WTC11 (cell line): ENCODE results near the gene TSPAN32. TPM values are rescaled to one million over a fixed set of nuclear protein-coding genes. Genes with fewer than 3 reads are reported as not detected.

ENCODE experiments used
- ATAC-seq: fragments of 200-7000 bp; cut with Tn5 transposase; 2 replicates; pipeline ENCODE4 v1.10.0; 2021; ENCODE audit warnings: mild to moderate bottlenecking, moderate library complexity
- CTCF ChIA-PET: fragments of 300-600 bp; sonication (Branson Sonifier 250); formaldehyde crosslinking; loops from one replicate; lab custom pipeline; 2021; ENCODE audit warnings: antibody characterized with exemption; lab: Charles Lee
- POLR2A ChIA-PET: fragments of 350-600 bp; sonication (Branson Sonifier 250); formaldehyde crosslinking; loops from one replicate; lab custom pipeline; 2021; ENCODE audit warnings: antibody characterized with exemption; lab: Charles Lee
- DNase-seq: peaks from one replicate; pipeline ENCODE4 v3.0.0; 2021; ENCODE audit warnings: low spot score
- H3K27ac Mint-ChIP-seq: 2 replicates; pipeline ENCODE4 v1.8.0; 2021; ENCODE audit warnings: mixed read lengths
- H3K27me3 Mint-ChIP-seq: 2 replicates; pipeline ENCODE4 v1.8.0; 2021; ENCODE audit warnings: low read depth, mild to moderate bottlenecking, moderate library complexity, mixed read lengths
- H3K36me3 Mint-ChIP-seq: 2 replicates; pipeline ENCODE4 v1.8.0; 2021; ENCODE audit warnings: mixed read lengths
- H3K4me1 Mint-ChIP-seq: 2 replicates; pipeline ENCODE4 v1.8.0; 2022; ENCODE audit warnings: mixed read lengths
- H3K4me3 Mint-ChIP-seq: 2 replicates; pipeline ENCODE4 v1.8.0; 2021; ENCODE audit warnings: mild to moderate bottlenecking, moderate library complexity, mixed read lengths
- H3K9me3 Mint-ChIP-seq: 2 replicates; pipeline ENCODE4 v1.8.0; 2021; ENCODE audit warnings: mixed read lengths
- CBFB ChIP-seq: sonication (generic); formaldehyde crosslinking; IDR thresholded peaks from 2 replicates; pipeline ENCODE4 v1.8.1; 2022; ENCODE audit warnings: mild to moderate bottlenecking, low read depth, missing genetic modification reagents
- CREB1 ChIP-seq: sonication (generic); formaldehyde crosslinking; IDR thresholded peaks from 2 replicates; pipeline ENCODE4 v1.8.0; 2023; ENCODE audit warnings: mild to moderate bottlenecking, missing genetic modification reagents
- FOXJ3 ChIP-seq: sonication (generic); formaldehyde crosslinking; IDR thresholded peaks from 2 replicates; pipeline ENCODE4 v1.9.0; 2021; ENCODE audit warnings: missing genetic modification reagents, mild to moderate bottlenecking, borderline replicate concordance
- FOXP1 ChIP-seq: sonication (generic); formaldehyde crosslinking; IDR thresholded peaks from 2 replicates; pipeline ENCODE4 v1.8.0; 2022; ENCODE audit warnings: missing genetic modification reagents, mild to moderate bottlenecking, moderate library complexity, borderline replicate concordance
- GABPB1 ChIP-seq: sonication (generic); formaldehyde crosslinking; IDR thresholded peaks from 2 replicates; pipeline ENCODE4 v1.8.1; 2023; ENCODE audit warnings: mild to moderate bottlenecking, missing genetic modification reagents
- GRHL2 ChIP-seq: fragments of 250-450 bp; sonication (Bioruptor Pico); IDR thresholded peaks from 2 replicates; pipeline ENCODE4 v1.8.0; 2022; ENCODE audit warnings: mild to moderate bottlenecking, moderate library complexity; ENCODE audit not compliant: insufficient replicate concordance, severe bottlenecking
- HMGA2 ChIP-seq: fragments of 250-450 bp; sonication (Bioruptor Pico); IDR thresholded peaks from 2 replicates; pipeline ENCODE4 v1.4.0; 2021; ENCODE audit warnings: mild to moderate bottlenecking, moderate library complexity
- IRF2 ChIP-seq: sonication (generic); formaldehyde crosslinking; IDR thresholded peaks from 2 replicates; pipeline ENCODE4 v1.8.0; 2022; ENCODE audit warnings: low read depth, missing genetic modification reagents, borderline replicate concordance
- NR2C2 ChIP-seq: sonication (generic); formaldehyde crosslinking; IDR thresholded peaks from 2 replicates; pipeline ENCODE4 v1.8.0; 2022; ENCODE audit warnings: mild to moderate bottlenecking, missing genetic modification reagents
- PRRX2 ChIP-seq: fragments of 250-450 bp; sonication (Bioruptor Pico); IDR thresholded peaks from 2 replicates; pipeline ENCODE4 v1.8.0; 2021; ENCODE audit warnings: mild to moderate bottlenecking
- SMAD3 ChIP-seq: sonication (generic); formaldehyde crosslinking; IDR thresholded peaks from 2 replicates; pipeline ENCODE4 v1.8.0; 2022; ENCODE audit warnings: missing genetic modification reagents, mild to moderate bottlenecking, borderline replicate concordance
- TEAD1 ChIP-seq: sonication (generic); formaldehyde crosslinking; IDR thresholded peaks from 2 replicates; pipeline ENCODE4 v1.8.0; 2022; ENCODE audit warnings: mild to moderate bottlenecking, missing genetic modification reagents
- TEAD4 ChIP-seq: sonication (generic); formaldehyde crosslinking; IDR thresholded peaks from 2 replicates; pipeline ENCODE4 v1.8.0; 2022; ENCODE audit warnings: mild to moderate bottlenecking, missing genetic modification reagents
- ZNF138 ChIP-seq: sonication (generic); formaldehyde crosslinking; conservative IDR thresholded peaks from 2 replicates; pipeline ENCODE4 v1.8.1; 2022; ENCODE audit warnings: mild to moderate bottlenecking, moderate library complexity, missing genetic modification reagents
- ZNF232 ChIP-seq: sonication (generic); formaldehyde crosslinking; IDR thresholded peaks from 2 replicates; pipeline ENCODE4 v1.8.0; 2022; ENCODE audit warnings: mild to moderate bottlenecking, missing genetic modification reagents
- total RNA-seq: library from RNA; stranded (reverse); gene quantifications from 3 replicates; pipeline ENCODE4 v1.2.3, GENCODE V29; 2021
- TF ChIP-seq, protein P1 (sequence below): sonication (generic); formaldehyde crosslinking; conservative IDR thresholded peaks from 2 replicates; pipeline ENCODE4 v1.8.1; 2023; ENCODE audit warnings: mild to moderate bottlenecking, low read depth, missing genetic modification reagents, moderate library complexity
- TF ChIP-seq, protein P2 (sequence below): sonication (generic); formaldehyde crosslinking; IDR thresholded peaks from 2 replicates; pipeline ENCODE4 v1.8.0; 2022; ENCODE audit warnings: mild to moderate bottlenecking, missing genetic modification reagents
- TF ChIP-seq, protein P3 (sequence below): sonication (generic); formaldehyde crosslinking; IDR thresholded peaks from 2 replicates; pipeline ENCODE4 v1.8.1; 2022; ENCODE audit warnings: mild to moderate bottlenecking, moderate library complexity, missing genetic modification reagents
- TF ChIP-seq, protein P4 (sequence below): sonication (generic); formaldehyde crosslinking; IDR thresholded peaks from 2 replicates; pipeline ENCODE4 v1.8.0; 2023; ENCODE audit warnings: missing genetic modification reagents, mild to moderate bottlenecking, borderline replicate concordance
- TF ChIP-seq, protein P5 (sequence below): sonication (generic); formaldehyde crosslinking; conservative IDR thresholded peaks from 2 replicates; pipeline ENCODE4 v1.8.1; 2022; ENCODE audit warnings: mild to moderate bottlenecking, missing genetic modification reagents
- TF ChIP-seq, protein P6 (sequence below): sonication (generic); formaldehyde crosslinking; IDR thresholded peaks from 2 replicates; pipeline ENCODE4 v1.8.1; 2023; ENCODE audit warnings: mild to moderate bottlenecking, missing genetic modification reagents, moderate library complexity

TSPAN32 gene
- total RNA-seq, 1 experiment from 2014 or later: not detected

DNA sequence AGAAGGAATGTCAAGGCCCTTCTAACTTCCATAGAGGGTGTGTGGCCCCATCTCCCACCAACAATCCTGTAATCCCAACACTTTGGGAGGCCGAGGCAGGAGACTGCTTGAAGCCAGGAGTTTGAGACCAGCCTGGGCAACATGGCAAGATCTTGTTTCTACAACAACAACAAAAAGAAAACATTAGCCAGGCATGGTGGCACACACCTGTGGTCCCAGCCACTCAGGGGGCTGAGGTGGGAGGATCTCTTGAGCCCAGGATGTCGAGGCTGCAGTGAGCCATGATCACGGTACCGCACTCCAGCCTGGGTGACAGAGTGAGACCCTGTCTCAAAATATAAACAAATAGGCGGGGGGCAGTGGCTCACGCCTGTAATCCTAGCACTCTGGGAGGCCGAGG lies 16.9 kb downstream of the TSPAN32 start:
- TF ChIP-seq, protein P1, sequence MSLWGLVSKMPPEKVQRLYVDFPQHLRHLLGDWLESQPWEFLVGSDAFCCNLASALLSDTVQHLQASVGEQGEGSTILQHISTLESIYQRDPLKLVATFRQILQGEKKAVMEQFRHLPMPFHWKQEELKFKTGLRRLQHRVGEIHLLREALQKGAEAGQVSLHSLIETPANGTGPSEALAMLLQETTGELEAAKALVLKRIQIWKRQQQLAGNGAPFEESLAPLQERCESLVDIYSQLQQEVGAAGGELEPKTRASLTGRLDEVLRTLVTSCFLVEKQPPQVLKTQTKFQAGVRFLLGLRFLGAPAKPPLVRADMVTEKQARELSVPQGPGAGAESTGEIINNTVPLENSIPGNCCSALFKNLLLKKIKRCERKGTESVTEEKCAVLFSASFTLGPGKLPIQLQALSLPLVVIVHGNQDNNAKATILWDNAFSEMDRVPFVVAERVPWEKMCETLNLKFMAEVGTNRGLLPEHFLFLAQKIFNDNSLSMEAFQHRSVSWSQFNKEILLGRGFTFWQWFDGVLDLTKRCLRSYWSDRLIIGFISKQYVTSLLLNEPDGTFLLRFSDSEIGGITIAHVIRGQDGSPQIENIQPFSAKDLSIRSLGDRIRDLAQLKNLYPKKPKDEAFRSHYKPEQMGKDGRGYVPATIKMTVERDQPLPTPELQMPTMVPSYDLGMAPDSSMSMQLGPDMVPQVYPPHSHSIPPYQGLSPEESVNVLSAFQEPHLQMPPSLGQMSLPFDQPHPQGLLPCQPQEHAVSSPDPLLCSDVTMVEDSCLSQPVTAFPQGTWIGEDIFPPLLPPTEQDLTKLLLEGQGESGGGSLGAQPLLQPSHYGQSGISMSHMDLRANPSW (CRISPR knock-in tag): no peak
- TF ChIP-seq, protein P2, sequence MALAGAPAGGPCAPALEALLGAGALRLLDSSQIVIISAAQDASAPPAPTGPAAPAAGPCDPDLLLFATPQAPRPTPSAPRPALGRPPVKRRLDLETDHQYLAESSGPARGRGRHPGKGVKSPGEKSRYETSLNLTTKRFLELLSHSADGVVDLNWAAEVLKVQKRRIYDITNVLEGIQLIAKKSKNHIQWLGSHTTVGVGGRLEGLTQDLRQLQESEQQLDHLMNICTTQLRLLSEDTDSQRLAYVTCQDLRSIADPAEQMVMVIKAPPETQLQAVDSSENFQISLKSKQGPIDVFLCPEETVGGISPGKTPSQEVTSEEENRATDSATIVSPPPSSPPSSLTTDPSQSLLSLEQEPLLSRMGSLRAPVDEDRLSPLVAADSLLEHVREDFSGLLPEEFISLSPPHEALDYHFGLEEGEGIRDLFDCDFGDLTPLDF (CRISPR knock-in tag): no peak
- TF ChIP-seq FOXJ3 (CRISPR knock-in tag) (no peak), GABPB1 (CRISPR knock-in tag) (no peak), CREB1 (CRISPR knock-in tag) (no peak), CBFB (CRISPR knock-in tag) (no peak), ZNF232 (no peak), GRHL2 (CRISPR knock-in tag) (no peak), SMAD3 (CRISPR knock-in tag) (no peak), HMGA2 (CRISPR knock-in tag) (no peak), PRRX2 (CRISPR knock-in tag) (no peak), ZNF138 (no peak), NR2C2 (CRISPR knock-in tag) (no peak), TEAD4 (CRISPR knock-in tag) (no peak)
- TF ChIP-seq, protein P3, sequence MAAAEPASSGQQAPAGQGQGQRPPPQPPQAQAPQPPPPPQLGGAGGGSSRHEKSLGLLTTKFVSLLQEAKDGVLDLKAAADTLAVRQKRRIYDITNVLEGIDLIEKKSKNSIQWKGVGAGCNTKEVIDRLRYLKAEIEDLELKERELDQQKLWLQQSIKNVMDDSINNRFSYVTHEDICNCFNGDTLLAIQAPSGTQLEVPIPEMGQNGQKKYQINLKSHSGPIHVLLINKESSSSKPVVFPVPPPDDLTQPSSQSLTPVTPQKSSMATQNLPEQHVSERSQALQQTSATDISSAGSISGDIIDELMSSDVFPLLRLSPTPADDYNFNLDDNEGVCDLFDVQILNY: no peak
- TF ChIP-seq, protein P4, sequence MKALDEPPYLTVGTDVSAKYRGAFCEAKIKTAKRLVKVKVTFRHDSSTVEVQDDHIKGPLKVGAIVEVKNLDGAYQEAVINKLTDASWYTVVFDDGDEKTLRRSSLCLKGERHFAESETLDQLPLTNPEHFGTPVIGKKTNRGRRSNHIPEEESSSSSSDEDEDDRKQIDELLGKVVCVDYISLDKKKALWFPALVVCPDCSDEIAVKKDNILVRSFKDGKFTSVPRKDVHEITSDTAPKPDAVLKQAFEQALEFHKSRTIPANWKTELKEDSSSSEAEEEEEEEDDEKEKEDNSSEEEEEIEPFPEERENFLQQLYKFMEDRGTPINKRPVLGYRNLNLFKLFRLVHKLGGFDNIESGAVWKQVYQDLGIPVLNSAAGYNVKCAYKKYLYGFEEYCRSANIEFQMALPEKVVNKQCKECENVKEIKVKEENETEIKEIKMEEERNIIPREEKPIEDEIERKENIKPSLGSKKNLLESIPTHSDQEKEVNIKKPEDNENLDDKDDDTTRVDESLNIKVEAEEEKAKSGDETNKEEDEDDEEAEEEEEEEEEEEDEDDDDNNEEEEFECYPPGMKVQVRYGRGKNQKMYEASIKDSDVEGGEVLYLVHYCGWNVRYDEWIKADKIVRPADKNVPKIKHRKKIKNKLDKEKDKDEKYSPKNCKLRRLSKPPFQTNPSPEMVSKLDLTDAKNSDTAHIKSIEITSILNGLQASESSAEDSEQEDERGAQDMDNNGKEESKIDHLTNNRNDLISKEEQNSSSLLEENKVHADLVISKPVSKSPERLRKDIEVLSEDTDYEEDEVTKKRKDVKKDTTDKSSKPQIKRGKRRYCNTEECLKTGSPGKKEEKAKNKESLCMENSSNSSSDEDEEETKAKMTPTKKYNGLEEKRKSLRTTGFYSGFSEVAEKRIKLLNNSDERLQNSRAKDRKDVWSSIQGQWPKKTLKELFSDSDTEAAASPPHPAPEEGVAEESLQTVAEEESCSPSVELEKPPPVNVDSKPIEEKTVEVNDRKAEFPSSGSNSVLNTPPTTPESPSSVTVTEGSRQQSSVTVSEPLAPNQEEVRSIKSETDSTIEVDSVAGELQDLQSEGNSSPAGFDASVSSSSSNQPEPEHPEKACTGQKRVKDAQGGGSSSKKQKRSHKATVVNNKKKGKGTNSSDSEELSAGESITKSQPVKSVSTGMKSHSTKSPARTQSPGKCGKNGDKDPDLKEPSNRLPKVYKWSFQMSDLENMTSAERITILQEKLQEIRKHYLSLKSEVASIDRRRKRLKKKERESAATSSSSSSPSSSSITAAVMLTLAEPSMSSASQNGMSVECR: no peak
- TF ChIP-seq, all 79 proteins: peak for 0
- no peak overlapping the region for H3K27ac Mint-ChIP-seq
- ChIA-PET POLR2A (no interaction called here), CTCF (no interaction called here)
- H3K27me3 Mint-ChIP-seq: peaks cover 22% of the 10 kb centered on the region
- no peaks in the 10 kb centered on the region for H3K36me3 Mint-ChIP-seq
- H3K4me3 Mint-ChIP-seq: no peak overlapping the region
- DNase-seq (no peak), ATAC-seq (no peak)
- no peaks in the 10 kb centered on the region for H3K4me1 Mint-ChIP-seq
- peaks cover 18% of the 10 kb centered on the region for H3K9me3 Mint-ChIP-seq

DNA sequence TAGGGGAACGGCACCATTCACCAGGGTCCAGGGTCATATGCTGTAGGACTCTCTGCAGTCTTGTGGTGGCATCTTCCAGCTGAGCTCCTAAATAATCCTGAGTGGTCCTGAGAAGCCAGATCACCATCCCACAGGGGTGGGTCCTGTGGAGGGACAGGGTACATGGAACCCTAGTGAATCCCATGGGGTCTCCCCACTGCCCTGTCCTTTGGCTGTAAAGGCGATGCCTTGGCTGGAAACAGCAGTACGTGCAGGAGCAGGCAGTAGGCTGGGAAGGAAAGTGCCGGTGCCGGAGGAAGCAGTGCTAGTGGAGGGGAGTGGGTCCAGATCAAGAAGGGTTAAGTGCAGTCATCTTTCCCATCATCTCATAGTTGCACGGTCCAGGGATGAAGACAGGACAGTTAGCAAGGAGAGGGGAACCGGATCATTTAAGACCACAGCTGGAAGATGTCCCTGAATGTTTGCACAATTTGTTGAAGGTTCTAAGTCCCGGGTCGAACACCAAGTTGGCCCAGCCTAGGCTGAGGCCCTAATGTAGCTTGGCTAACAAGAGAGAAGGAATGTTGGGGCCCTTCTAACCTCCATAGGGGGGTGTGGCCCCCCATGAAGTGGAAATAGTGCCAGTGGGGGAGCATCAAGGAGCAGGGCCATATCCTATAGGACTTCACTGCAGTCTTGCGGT lies 18.1 kb downstream of the TSPAN32 start:
- H3K27me3 Mint-ChIP-seq: peaks cover 27% of the 10 kb centered on the region
- no peaks in the 10 kb centered on the region for H3K4me1 Mint-ChIP-seq
- ChIA-PET POLR2A (no interaction called here), CTCF (interaction anchor here (1.1 to 1.5 kb wide), 2 partner anchors 14 to 99 kb away, joined by 5 to 7 read pairs; no protein-coding TSS in a partner anchor)
- no peaks in the 10 kb centered on the region for H3K36me3 Mint-ChIP-seq
- no peak overlapping the region for H3K27ac Mint-ChIP-seq
- DNase-seq (no peak), ATAC-seq (no peak)
- no peak overlapping the region for H3K4me3 Mint-ChIP-seq
- H3K9me3 Mint-ChIP-seq: peaks cover 18% of the 10 kb centered on the region
- TF ChIP-seq IRF2 (CRISPR knock-in tag) (no peak), FOXP1 (no peak), TEAD1 (CRISPR knock-in tag) (no peak)
- TF ChIP-seq, protein P5, sequence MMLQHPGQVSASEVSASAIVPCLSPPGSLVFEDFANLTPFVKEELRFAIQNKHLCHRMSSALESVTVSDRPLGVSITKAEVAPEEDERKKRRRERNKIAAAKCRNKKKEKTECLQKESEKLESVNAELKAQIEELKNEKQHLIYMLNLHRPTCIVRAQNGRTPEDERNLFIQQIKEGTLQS: no peak
- TF ChIP-seq, protein P2 (CRISPR knock-in tag): no peak
- TF ChIP-seq, protein P6, sequence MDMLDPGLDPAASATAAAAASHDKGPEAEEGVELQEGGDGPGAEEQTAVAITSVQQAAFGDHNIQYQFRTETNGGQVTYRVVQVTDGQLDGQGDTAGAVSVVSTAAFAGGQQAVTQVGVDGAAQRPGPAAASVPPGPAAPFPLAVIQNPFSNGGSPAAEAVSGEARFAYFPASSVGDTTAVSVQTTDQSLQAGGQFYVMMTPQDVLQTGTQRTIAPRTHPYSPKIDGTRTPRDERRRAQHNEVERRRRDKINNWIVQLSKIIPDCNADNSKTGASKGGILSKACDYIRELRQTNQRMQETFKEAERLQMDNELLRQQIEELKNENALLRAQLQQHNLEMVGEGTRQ (CRISPR knock-in tag): no peak
